SK-N-SH (cell line): Measurements from ENCODE around the gene SORBS2. TPM values are rescaled to one million over a fixed set of nuclear protein-coding genes. Genes with fewer than 3 reads are reported as not detected.

Source experiments
- CTCF ChIA-PET: fragments of 300-600, 350-600 bp; formaldehyde crosslinking; extraction: SDS; loops from one replicate; lab custom pipeline; 2021; lab: Yijun Ruan, JAX
- POLR2A ChIA-PET: fragments of 350-600 bp; sonication (Branson Sonifier 250); formaldehyde crosslinking; extraction: SDS; loops from one replicate; lab custom pipeline; 2020; ENCODE audit warnings: antibody characterized with exemption, inconsistent platforms; lab: Yijun Ruan, JAX
- DNase-seq: peaks from one replicate; pipeline ENCODE4 v3.0.0; 2012
- H2AFZ ChIP-seq: fragments of 200-600 bp; sonication (generic); 2 replicates; pipeline ENCODE4 v1.8.1; 2016; ENCODE audit warnings: antibody characterized with exemption, mild to moderate bottlenecking, low read depth
- H3F3A ChIP-seq: fragments of 200-600 bp; sonication (generic); replicated peaks from 2 replicates; pipeline ENCODE3; 2016; ENCODE audit warnings: antibody characterized with exemption, mild to moderate bottlenecking; ENCODE audit not compliant: insufficient read depth
- H3K27ac ChIP-seq, 2 experiments: fragments of 200-500 bp in 1 of 2; fragments of 200-600 bp in 1 of 2; sonication (Bioruptor generic) in 1 of 2; sonication (generic), shearing (Covaris generic) in 1 of 2; 2 replicates each; pipeline versions ENCODE4 v1.5.1 to v1.6.1; 2014 to 2016; ENCODE audit warnings: low read depth in 2 of 2, inconsistent platforms in 1 of 2, low read length in 1 of 2, mild to moderate bottlenecking in 1 of 2, mixed read lengths in 1 of 2
- H3K27me3 ChIP-seq: fragments of 200-600 bp; sonication (generic), shearing (Covaris generic); 2 replicates; pipeline ENCODE4 v1.6.1; 2016; ENCODE audit warnings: mixed run types; ENCODE audit not compliant: insufficient read depth
- H3K36me3 ChIP-seq, 2 experiments: fragments of 200-500 bp in 1 of 2; fragments of 200-600 bp in 1 of 2; sonication (Bioruptor generic) in 1 of 2; sonication (generic) in 1 of 2; replicated peaks in 1 of 2; 2 replicates each; pipeline versions ENCODE3 to v1.5.1; 2014 to 2016; ENCODE audit warnings: low read length in 1 of 2, mild to moderate bottlenecking in 1 of 2; ENCODE audit not compliant: insufficient read depth in 2 of 2, control insufficient read depth in 1 of 2
- H3K4me1 ChIP-seq, 2 experiments: fragments of 200-500 bp in 1 of 2; fragments of 200-600 bp in 1 of 2; sonication (Bioruptor generic) in 1 of 2; sonication (generic), shearing (Covaris generic) in 1 of 2; 2 replicates each; pipeline versions ENCODE4 v1.5.1 to v1.6.1; 2014 to 2016; ENCODE audit warnings: low read depth in 1 of 2, low read length in 1 of 2, mixed run types in 1 of 2; ENCODE audit not compliant: insufficient read depth in 2 of 2, control insufficient read depth in 1 of 2
- H3K4me2 ChIP-seq: fragments of 200-600 bp; sonication (generic), shearing (Covaris generic); 2 replicates; pipeline ENCODE4 v1.6.1; 2017; ENCODE audit warnings: mixed run types
- H3K4me3 ChIP-seq, 2 experiments: fragments of 200-500 bp in 1 of 2; fragments of 200-600 bp in 1 of 2; sonication (Bioruptor generic) in 1 of 2; sonication (generic), shearing (Covaris generic) in 1 of 2; 2 replicates each; pipeline versions ENCODE4 v1.5.1 to v1.8.1; 2014 to 2016; ENCODE audit warnings: low read depth in 2 of 2, inconsistent platforms in 1 of 2, low read length in 1 of 2, mild to moderate bottlenecking in 1 of 2, mixed read lengths in 1 of 2, moderate library complexity in 1 of 2
- H3K79me2 ChIP-seq: fragments of 200-600 bp; sonication (generic); 2 replicates; pipeline ENCODE4 v1.8.1; 2017; ENCODE audit warnings: mild to moderate bottlenecking; ENCODE audit not compliant: insufficient read depth
- H3K9ac ChIP-seq: fragments of 200-600 bp; sonication (generic); 2 replicates; pipeline ENCODE4 v1.6.1; 2017; ENCODE audit warnings: mixed run types
- H3K9me2 ChIP-seq: fragments of 200-600 bp; sonication (generic); 2 replicates; pipeline ENCODE4 v1.6.1; 2017; ENCODE audit warnings: mixed run types
- H3K9me3 ChIP-seq: fragments of 200-600 bp; sonication (generic); 2 replicates; pipeline ENCODE4 v1.6.1; 2017; ENCODE audit warnings: mixed run types, mild to moderate bottlenecking, moderate library complexity
- H4K20me1 ChIP-seq: fragments of 200-600 bp; sonication (generic); 2 replicates; pipeline ENCODE4 v1.6.1; 2017; ENCODE audit warnings: mild to moderate bottlenecking, mixed run types; ENCODE audit not compliant: insufficient read depth
- FOSL2 ChIP-seq: IDR thresholded peaks from 2 replicates; pipeline ENCODE4 v1.4.0; 2012; ENCODE audit warnings: low read depth, mild to moderate bottlenecking, moderate library complexity, borderline replicate concordance
- FOXJ3 ChIP-seq: sonication (generic); formaldehyde crosslinking; IDR thresholded peaks from 2 replicates; pipeline ENCODE4 v1.5.1; 2020; ENCODE audit warnings: mild to moderate bottlenecking, missing genetic modification reagents
- GATA2 ChIP-seq: sonication (generic); formaldehyde crosslinking; IDR thresholded peaks from 2 replicates; pipeline ENCODE4 v1.5.0; 2020; ENCODE audit warnings: mild to moderate bottlenecking, missing genetic modification reagents
- MEF2A ChIP-seq: IDR thresholded peaks from 2 replicates; pipeline ENCODE4 v1.4.0; 2012; ENCODE audit warnings: low read depth, borderline replicate concordance
- POLR2AphosphoS5 ChIP-seq: IDR thresholded peaks from 2 replicates; pipeline ENCODE4 v1.6.1; 2012; ENCODE audit warnings: low read depth, low read length
- RCOR1 ChIP-seq: fragments of 150-350 bp; IDR thresholded peaks from 2 replicates; pipeline ENCODE4 v1.6.1; 2017; ENCODE audit warnings: antibody characterized with exemption, low read length
- REST ChIP-seq: IDR thresholded peaks from 2 replicates; pipeline ENCODE4 v1.6.1; 2012; ENCODE audit warnings: mild to moderate bottlenecking, low read depth, low read length, moderate library complexity
- RXRA ChIP-seq: IDR thresholded peaks from 2 replicates; pipeline ENCODE4 v1.4.0; 2012; ENCODE audit warnings: low read depth, mild to moderate bottlenecking, borderline replicate concordance
- TEAD4 ChIP-seq: IDR thresholded peaks from 2 replicates; pipeline ENCODE4 v1.4.0; 2012; ENCODE audit warnings: mild to moderate bottlenecking, borderline replicate concordance; ENCODE audit not compliant: insufficient read depth
- USF2 ChIP-seq: fragments of 150-350 bp; IDR thresholded peaks from 2 replicates; pipeline ENCODE4 v1.6.1; 2017; ENCODE audit warnings: antibody characterized with exemption, low read length, low read depth, borderline replicate concordance
- YY1 ChIP-seq: IDR thresholded peaks from 2 replicates; pipeline ENCODE4 v1.4.0; 2012; ENCODE audit warnings: low read depth, mild to moderate bottlenecking
- ZBTB33 ChIP-seq: IDR thresholded peaks from 2 replicates; pipeline ENCODE4 v1.4.0; 2012; ENCODE audit warnings: low read depth, borderline replicate concordance
- WGBS: methylation state at CpG from one replicate; pipeline ENCODE4 v1.1.6; 2017; ENCODE audit warnings: low lambda C conversion rate; 5-methylcytosine and 5-hydroxymethylcytosine counted together
- polyA plus RNA-seq, 3 experiments: library from polyadenylated mRNA; depleted of rRNA; stranded (reverse); fragments of >200 nt; gene quantifications; 2 replicates each; pipeline ENCODE4 v1.2.3, GENCODE V29; 2012
- TF ChIP-seq, protein P1 (sequence below): IDR thresholded peaks from 2 replicates; pipeline ENCODE4 v1.4.0; 2012; ENCODE audit warnings: low read depth
- TF ChIP-seq, protein P2 (sequence below): fragments of 200-600 bp; sonication (generic); IDR thresholded peaks from 2 replicates; pipeline ENCODE4 v1.6.1; 2017; ENCODE audit warnings: antibody characterized with exemption, mild to moderate bottlenecking, moderate library complexity

Gene SORBS2
- polyA plus RNA-seq, 1 of the 3 experiments (the other 2 are of a cell fraction), result 2.5 TPM

DNA sequence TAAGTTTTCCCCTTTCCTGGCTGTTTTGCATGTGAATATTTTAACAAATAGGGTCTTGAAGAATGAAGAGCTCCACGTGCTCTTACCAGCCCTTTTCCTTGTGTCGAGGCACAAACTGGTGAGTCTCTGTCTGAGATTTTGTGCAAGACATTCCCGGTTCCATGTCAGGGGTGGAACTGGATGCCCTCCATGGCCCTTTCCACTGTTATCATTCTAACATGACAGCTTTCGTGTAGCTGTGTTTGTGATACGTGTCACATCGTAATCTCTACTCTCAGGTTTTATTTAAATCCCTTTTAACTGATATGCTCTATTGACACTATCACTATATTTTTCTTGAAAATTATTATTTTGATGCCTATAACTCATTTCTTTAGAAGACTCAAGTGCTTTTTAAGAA lies 130.4 kb downstream of the SORBS2 start:
- H3K4me3 ChIP-seq, result no peak overlapping the region
- H3K79me2 ChIP-seq, result no peaks in the 10 kb centered on the region
- POLR2A ChIA-PET, result no interaction called here
- DNase-seq, result no peak
- H3K9ac ChIP-seq, result no peak overlapping the region
- 89% methylated on average over 6 of the region's 6 CpGs for WGBS
- peaks cover 6% of the 10 kb centered on the region for H3F3A ChIP-seq
- no peaks in the 10 kb centered on the region for H3K36me3 ChIP-seq
- CTCF ChIA-PET, result interaction anchor here (1.3 kb wide), 1 partner anchor 41 kb away, joined by 3 read pairs; no protein-coding TSS in a partner anchor
- TF ChIP-seq YY1 (no peak), RXRA (no peak)
- TF ChIP-seq, protein P1, sequence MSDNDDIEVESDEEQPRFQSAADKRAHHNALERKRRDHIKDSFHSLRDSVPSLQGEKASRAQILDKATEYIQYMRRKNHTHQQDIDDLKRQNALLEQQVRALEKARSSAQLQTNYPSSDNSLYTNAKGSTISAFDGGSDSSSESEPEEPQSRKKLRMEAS, result no peak
- H3K9me3 ChIP-seq, result no peaks in the 10 kb centered on the region
- H2AFZ ChIP-seq, result no peak overlapping the region
- H3K9me2 ChIP-seq, result no peaks in the 10 kb centered on the region
- H3K27ac ChIP-seq, result peak overlapping the region in 1 of 2 experiments; percentile 57; a peak in 2 of 4 replicates
- H3K4me2 ChIP-seq, result no peak overlapping the region
- H3K27me3 ChIP-seq, result no peaks in the 10 kb centered on the region
- H3K4me1 ChIP-seq, result peaks cover 0 to 4% of the 10 kb centered on the region in 2 experiments; a peak in 2 of 4 replicates
- no peaks in the 10 kb centered on the region for H4K20me1 ChIP-seq

DNA sequence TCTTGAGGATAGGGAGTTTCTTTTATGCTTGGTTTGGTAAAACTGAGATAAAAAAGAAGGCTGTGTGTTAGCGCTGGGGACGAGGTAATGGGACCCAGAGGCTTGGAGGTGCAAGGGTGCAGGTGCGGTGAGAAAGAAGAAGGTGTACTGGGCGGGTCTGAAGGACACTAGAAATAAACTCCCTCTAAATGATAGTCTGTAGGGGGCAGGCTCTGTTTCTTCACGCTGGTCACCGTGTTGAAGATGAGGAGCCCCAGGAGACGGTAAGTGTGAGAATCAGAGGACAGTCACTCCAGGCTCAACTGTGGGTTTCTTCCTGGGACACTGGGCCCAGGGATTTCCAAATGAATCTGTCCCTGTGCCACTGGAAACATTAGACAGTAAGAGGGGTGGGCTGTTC lies 131.4 kb downstream of the SORBS2 start:
- peaks cover 6% of the 10 kb centered on the region for H3F3A ChIP-seq
- DNase-seq, result no peak
- no peaks in the 10 kb centered on the region for H3K79me2 ChIP-seq
- no peak overlapping the region for H3K4me3 ChIP-seq
- ChIA-PET POLR2A (no interaction called here), CTCF (interaction anchor here (1.3 kb wide), 1 partner anchor 40 kb away, joined by 3 read pairs; no protein-coding TSS in a partner anchor)
- no peak overlapping the region for H2AFZ ChIP-seq
- no peak overlapping the region for H3K27ac ChIP-seq
- H3K27me3 ChIP-seq, result no peaks in the 10 kb centered on the region
- no peaks in the 10 kb centered on the region for H3K36me3 ChIP-seq
- no peak overlapping the region for H3K9ac ChIP-seq
- H3K9me3 ChIP-seq, result no peaks in the 10 kb centered on the region
- 74% methylated on average over 7 of the region's 7 CpGs for WGBS
- H3K9me2 ChIP-seq, result no peaks in the 10 kb centered on the region
- peaks cover 0 to 4% of the 10 kb centered on the region in 2 experiments; a peak in 2 of 4 replicates for H3K4me1 ChIP-seq
- H3K4me2 ChIP-seq, result no peak overlapping the region
- H4K20me1 ChIP-seq, result no peaks in the 10 kb centered on the region
- TF ChIP-seq FOXJ3 (no peak), FOSL2 (no peak), RCOR1 (no peak), MEF2A (no peak), USF2 (no peak), TEAD4 (no peak), GATA2 (CRISPR knock-in tag) (no peak), ZBTB33 (no peak), REST (no peak), POLR2AphosphoS5 (no peak)
- TF ChIP-seq, protein P2, sequence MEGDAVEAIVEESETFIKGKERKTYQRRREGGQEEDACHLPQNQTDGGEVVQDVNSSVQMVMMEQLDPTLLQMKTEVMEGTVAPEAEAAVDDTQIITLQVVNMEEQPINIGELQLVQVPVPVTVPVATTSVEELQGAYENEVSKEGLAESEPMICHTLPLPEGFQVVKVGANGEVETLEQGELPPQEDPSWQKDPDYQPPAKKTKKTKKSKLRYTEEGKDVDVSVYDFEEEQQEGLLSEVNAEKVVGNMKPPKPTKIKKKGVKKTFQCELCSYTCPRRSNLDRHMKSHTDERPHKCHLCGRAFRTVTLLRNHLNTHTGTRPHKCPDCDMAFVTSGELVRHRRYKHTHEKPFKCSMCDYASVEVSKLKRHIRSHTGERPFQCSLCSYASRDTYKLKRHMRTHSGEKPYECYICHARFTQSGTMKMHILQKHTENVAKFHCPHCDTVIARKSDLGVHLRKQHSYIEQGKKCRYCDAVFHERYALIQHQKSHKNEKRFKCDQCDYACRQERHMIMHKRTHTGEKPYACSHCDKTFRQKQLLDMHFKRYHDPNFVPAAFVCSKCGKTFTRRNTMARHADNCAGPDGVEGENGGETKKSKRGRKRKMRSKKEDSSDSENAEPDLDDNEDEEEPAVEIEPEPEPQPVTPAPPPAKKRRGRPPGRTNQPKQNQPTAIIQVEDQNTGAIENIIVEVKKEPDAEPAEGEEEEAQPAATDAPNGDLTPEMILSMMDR, result no peak
- TF ChIP-seq, all 33 proteins: peak for 0
